HG02852 (cell line): Measurements from ENCODE around the gene OMP.

Experiments
- ATAC-seq: cut with Tn5 transposase; IDR thresholded peaks from one replicate; pipeline ENCODE4 v1.9.1; 2021; ENCODE audit warnings: mild to moderate bottlenecking, moderate library complexity; ENCODE audit not compliant: unreplicated experiment

Gene OMP

DNA sequence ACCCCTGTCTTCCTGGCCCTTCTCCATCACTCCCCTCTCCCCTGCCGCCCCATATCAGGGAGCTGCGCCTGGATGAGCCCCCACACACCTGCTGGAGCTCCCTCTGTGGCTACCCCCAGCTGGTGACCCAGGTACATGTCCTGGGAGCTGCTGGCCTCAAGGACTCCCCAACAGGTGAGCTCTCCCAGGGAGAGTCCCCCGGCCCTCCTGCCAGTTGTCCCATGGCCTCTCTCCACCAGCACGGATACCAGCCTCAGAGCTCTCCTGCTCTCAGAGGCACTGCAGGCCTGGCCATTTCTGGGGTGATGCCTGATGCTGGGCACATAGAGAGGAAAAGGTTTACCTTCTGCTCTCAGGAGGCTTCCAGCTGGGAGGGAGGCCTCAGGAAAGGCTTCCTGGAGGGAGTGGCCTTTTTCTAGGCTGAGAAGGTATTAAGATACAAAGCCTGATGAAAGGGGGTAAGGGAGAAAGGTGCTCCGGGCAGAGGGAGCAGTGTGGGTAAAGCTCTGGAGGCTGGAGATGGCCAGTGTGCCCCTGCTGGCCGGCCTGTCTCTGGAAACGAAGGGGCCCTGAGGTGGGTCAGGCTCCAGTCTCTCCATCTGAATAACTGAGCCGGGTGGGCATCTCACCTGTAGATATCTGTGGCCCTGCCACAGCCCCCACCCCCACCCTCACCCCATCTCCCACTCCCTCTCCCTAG lies 19.4 kb downstream of the OMP start:
- no peak for ATAC-seq

DNA sequence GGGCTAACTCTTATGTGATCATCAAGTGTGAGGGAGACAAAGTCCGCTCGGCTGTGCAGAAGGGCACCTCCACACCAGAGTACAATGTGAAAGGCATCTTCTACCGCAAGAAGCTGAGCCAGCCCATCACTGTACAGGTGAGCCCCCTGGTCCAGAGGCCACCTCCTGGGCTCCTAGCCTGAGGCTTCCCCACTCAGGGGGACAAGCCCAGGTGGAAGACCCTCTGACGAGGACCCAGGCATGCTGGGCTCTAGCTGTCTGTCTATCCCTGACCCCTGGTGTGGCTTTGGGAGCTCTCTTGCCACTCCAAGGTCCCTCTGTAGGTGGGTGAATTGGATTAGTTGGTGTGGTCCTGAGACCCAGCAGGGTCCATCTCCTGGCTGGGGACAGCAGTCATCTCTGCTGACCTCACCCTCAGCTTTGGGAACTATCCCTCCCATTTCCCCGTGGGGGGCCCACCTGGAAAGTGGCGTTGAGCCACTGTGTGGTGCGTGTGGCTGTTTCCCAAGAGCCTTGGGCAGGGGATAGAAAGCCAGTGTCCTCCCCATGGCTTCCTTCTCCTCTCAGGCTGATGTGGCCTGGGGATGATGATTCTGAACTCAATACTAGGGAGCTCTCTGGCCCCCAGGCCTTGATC lies 20.1 kb downstream of the OMP start:
- ATAC-seq = no peak

GRCh38 chr11:77123591-77123990 lies 21.0 kb downstream of the OMP start:
- ATAC-seq = no peak

DNA sequence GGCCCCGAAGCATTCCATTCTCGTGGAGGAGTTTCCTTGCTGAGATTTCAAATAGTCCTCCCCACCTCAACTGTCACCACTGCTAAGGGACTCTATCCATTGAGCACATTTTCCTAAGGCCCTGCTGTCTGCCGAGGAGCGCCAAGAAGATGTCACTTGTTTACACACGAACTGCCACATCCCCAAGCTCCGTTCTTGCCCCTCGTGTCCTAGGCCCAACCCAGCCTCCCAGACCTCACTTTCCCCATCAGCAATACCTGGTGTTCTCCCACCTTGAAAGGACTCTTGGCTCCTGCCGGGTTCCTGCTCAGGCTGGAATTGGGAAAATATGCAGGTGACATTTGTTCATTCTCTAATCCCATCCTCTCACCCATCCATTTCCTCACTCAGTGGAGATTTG lies 21.4 kb downstream of the OMP start:
- ATAC-seq = no peak

- ATAC-seq = no peak
These were observed 21.8 kb downstream of the OMP start for GRCh38 chr11:77124488-77124887.

- no peak for ATAC-seq
These were observed 22.6 kb downstream of the OMP start for GRCh38 chr11:77125191-77125590.

DNA sequence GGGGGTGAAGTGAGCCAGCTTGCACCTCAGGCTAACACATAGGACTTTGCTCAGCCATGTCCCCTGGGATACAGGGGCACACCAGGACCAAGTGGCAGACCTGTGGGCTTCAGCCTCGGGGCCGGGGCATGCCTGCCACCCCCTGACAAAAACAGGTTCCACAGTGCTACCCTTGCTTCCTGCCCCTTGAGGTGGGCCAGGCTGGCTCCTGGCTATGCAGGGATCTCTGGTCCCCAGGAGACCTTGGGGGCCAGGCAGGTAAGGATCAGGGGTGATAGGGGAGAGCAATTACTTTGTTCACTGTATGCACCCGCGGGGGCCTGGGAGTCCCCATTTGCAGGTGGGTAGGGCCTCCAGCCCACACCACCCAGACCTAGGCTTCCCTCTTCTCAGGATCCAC lies 23.1 kb downstream of the OMP start:
- ATAC-seq = no peak

GRCh38 chr11:77126156-77126775 lies 23.6 kb downstream of the OMP start:
- no peak for ATAC-seq

- ATAC-seq = no peak
These were observed 24.2 kb downstream of the OMP start for GRCh38 chr11:77126861-77127234.

GRCh38 chr11:77127235-77127911 lies 24.7 kb downstream of the OMP start:
- peak; percentile 45 for ATAC-seq

DNA sequence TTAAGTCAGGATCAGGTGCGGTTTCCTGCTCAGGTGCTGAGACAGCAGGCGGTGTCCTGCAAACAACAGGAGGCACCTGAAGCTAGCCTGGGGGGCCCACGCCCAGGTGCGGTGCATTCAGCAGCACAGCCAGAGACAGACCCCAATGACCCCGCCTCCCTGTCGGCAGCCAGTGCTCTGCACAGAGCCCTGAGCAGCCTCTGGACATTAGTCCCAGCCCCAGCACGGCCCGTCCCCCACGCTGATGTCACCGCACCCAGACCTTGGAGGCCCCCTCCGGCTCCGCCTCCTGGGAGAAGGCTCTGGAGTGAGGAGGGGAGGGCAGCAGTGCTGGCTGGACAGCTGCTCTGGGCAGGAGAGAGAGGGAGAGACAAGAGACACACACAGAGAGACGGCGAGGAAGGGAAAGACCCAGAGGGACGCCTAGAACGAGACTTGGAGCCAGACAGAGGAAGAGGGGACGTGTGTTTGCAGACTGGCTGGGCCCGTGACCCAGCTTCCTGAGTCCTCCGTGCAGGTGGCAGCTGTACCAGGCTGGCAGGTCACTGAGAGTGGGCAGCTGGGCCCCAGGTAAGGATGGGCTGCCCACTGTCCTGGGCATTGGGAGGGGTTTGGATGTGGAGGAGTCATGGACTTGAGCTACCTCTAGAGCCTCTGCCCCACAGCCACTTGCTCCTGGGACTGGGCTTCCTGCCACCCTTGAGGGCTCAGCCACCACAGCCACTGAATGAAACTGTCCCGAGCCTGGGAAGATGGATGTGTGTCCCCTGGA lies 25.5 kb downstream of the OMP start, which contains the start of gene MYO7A:
Gene MYO7A, plus strand, starts transcription at position 327 of the 772 bp plus-strand sequence. CDS start 2,389 bp downstream, outside the sequence.
- ATAC-seq = no peak

DNA sequence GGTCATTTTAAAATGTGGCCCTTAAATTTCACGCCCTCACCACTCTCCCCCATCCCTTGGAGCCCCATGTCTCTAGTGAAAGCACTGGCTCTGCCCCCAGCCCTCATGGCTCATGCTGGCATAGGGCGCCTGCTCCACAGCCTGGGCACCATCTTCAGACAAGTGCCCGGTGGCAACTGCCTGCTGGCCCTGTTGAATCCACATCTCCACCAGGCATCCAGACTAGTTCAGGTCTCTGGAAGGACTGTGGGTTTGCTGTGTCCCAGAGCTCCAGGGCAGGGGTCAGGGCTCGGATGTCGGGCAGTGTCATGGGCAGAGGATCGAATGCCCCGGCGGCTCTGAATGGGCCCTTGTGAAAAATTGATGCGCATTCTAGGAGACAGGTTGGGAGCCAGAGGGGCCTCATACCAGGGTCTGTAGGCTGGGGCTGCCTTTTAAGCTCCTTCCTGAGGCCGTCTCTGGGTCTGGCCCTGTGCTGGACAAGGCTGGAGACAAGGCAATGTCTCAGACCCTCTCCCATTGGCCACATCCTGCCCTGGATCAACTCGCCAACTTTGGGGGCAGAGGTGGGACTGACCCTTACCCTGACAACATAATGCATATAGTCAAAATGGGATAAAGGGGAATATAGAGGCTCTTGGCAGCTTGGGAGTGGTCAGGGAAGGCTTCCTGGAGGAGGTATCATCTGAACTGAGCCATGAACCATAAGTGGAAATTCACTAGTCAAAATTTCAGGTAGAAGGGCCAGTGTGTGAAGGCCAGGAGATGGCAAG lies 26.6 kb downstream of the OMP start:
- no peak for ATAC-seq

- ATAC-seq = no peak
These were observed 27.5 kb downstream of the OMP start for GRCh38 chr11:77129842-77130756.

- no peak for ATAC-seq
These were observed 28.3 kb downstream of the OMP start for GRCh38 chr11:77130763-77131513.

DNA sequence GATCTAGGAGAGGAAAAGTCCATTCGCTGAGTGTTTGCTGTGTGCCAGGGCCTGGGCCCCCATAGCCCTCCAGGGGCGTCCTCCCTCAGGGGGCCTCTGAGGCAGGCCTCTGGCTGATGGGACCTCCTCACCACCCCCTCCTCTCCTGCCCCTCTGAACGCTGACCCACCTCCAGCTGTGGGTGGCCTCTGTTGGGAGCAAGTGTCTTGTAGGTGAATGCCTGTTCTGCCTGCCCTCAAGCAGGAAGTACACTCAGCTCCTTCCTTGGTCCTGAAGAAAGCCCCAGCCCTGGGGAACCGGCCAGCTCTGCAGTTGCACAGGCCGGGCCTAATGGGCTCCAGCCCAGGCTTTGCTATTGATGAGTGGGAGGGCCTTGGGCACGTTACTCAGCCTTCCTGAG lies 28.9 kb downstream of the OMP start:
- no peak for ATAC-seq

DNA sequence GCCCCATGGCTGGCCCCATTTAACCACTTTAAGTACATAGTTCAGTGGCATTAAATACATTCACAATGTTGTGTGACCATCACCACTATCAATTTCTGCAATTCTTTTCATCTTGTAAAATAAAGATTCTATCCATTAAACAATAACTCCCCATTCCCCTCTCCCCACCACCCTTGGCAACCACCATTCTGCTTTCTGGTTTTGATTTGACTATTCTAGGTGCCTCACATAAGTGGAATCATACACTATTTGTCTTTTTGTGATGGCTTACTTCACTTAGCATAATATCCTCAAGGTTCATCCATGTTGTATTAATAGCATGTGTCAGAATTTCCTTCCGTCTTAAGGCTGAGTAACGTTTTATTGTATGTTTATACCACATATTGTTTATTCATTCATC lies 32.4 kb downstream of the OMP start:
- no peak for ATAC-seq

DNA sequence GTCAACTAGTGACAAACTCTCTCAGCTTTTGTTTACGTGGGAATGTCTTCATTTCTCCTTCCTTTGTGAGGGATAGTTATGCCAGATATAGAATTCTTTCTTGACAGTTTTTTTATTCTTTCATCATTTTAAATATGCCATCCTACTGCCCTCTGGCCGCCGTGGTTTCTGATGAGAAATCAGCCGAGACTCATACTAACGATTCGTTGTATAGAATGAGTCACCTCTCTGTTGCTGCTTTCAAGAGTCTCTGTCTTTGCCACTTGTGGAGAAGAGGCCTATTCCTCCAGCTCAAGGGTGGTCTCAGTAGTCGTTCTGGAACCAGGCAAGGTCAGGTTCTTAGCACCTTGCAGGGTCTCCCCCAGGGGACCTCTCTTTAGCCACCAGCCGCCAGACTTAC lies 33.4 kb downstream of the OMP start:
- ATAC-seq = no peak

GRCh38 chr11:77136784-77137420 lies 34.3 kb downstream of the OMP start:
- no peak for ATAC-seq
